ENCODE results near the gene HGF. TPM values are rescaled to one million over a fixed set of nuclear protein-coding genes. Genes with fewer than 3 reads are reported as not detected.

The HGF gene
- polyA plus RNA-seq, 1 of the 3 experiments (the other 2 are of a cell fraction), result 1.5 TPM

- no peak for TF ChIP-seq MAX (IDR thresholded peaks at IDR 0.05; ENCODE audit: low read depth)
- no peak for TF ChIP-seq ELF1 (IDR thresholded peaks at IDR 0.05)
- no peak for TF ChIP-seq GABPA (IDR thresholded peaks at IDR 0.05; ENCODE audit: low read depth)
Observed at GRCh38 chr7:81652225-81652624, 117.6 kb downstream of the HGF start (continued).

Data from SK-N-SH (cell line).